ENCODE results near the gene SLC7A6. TPM values are rescaled to one million over a fixed set of nuclear protein-coding genes. Genes with fewer than 3 reads are reported as not detected.

SLC7A6 gene
- total RNA-seq, 4 donors from 2014 or later: 23.4 to 55.6 (median 37.4) TPM

DNA sequence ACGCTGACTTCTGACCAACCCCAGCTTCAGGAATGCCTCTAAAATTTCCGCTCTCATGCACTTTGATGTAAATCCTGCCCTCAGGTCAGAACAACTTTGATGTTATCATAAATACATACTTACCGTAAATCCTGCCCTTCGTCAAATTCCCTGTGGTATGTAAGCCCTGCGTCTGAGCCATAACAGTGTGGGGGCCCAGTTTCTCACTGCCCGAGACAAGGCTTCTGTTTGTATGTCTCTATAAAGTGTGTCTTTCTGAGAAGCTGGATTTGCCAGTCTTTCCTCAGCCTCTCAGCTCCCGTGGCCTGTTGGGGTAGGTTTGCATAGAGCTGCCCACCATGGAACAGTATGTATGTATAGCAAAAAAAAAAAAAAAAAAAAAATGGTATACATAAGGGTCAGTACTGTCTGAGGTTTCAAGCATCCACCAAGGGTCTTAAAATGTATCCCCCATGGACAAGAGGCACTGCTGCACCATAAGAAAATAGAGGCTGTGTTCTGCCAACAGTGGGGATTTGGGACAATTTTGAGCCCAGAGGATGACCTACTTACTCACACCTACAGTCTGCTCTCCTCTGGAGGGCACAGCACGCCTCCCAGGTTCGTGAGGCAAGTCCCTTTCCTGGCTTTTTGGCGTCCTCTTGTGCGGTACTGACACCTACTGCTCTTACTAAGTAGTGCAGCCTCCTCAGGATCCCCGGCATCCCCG, 64.0 kb downstream of the SLC7A6 start:
- TF ChIP-seq, protein P1, sequence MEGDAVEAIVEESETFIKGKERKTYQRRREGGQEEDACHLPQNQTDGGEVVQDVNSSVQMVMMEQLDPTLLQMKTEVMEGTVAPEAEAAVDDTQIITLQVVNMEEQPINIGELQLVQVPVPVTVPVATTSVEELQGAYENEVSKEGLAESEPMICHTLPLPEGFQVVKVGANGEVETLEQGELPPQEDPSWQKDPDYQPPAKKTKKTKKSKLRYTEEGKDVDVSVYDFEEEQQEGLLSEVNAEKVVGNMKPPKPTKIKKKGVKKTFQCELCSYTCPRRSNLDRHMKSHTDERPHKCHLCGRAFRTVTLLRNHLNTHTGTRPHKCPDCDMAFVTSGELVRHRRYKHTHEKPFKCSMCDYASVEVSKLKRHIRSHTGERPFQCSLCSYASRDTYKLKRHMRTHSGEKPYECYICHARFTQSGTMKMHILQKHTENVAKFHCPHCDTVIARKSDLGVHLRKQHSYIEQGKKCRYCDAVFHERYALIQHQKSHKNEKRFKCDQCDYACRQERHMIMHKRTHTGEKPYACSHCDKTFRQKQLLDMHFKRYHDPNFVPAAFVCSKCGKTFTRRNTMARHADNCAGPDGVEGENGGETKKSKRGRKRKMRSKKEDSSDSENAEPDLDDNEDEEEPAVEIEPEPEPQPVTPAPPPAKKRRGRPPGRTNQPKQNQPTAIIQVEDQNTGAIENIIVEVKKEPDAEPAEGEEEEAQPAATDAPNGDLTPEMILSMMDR (IDR thresholded peaks at IDR 0.05): peak in 1 of 3 donors; percentile 88
- TF ChIP-seq POLR2A (IDR thresholded peaks at IDR 0.05): no peak
- WGBS, 2 donors: 26 to 28% methylated on average over 13 of the region's 13 CpGs
- H3K4me3 ChIP-seq (ENCODE audit: low read depth, poor library complexity, severe bottlenecking): no peak overlapping the region
- intact Hi-C loops (cut with DNase I; ENCODE audit: low total_unique reads): loop anchor here (5.0 kb wide), 2 partner anchors 66 to 81 kb away; partner anchors contain the start of genes PLA2G15 and SLC7A6
- peak; percentile 81 to 92 for DNase-seq (ENCODE audit: low spot score in 2 of 2)

DNA sequence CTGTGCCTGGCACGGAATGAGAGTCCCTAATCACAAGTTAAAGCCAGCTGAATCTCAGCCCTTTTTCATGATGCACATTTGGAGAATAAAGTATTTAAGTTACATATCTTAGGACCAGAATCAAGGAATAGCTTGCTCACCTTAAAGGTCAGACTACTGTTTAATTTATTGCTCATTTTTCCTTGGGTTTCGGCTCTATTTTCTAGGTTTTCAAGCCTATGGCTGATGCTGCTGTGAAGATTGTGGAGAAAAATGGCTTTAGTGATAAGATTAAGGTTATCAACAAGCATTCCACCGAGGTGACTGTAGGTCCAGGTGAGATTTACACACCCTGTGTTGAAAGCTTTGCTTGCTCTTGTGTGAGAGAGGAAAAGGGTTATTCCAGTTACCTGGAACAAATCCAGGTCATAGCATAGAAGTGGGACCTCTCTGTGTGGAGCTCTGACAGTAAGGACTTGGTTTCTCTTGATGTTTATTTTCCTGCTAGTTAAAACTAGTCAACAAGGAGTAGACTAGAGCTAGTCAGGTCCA, 64.6 kb downstream of the SLC7A6 start:
- no peak for DNase-seq (ENCODE audit: low spot score in 2 of 2)
- intact Hi-C loops (cut with DNase I; ENCODE audit: low total_unique reads): loop anchor here (5.0 kb wide), 2 partner anchors 67 to 82 kb away; partner anchors contain the start of genes PLA2G15 and SLC7A6
- WGBS, 2 donors: 36 to 44% methylated on average over 3 of the region's 3 CpGs
- no peak overlapping the region for H3K4me3 ChIP-seq (ENCODE audit: low read depth, poor library complexity, severe bottlenecking)
- TF ChIP-seq, protein P1 (IDR thresholded peaks at IDR 0.05): no peak
- TF ChIP-seq POLR2A (IDR thresholded peaks at IDR 0.05): no peak

DNA sequence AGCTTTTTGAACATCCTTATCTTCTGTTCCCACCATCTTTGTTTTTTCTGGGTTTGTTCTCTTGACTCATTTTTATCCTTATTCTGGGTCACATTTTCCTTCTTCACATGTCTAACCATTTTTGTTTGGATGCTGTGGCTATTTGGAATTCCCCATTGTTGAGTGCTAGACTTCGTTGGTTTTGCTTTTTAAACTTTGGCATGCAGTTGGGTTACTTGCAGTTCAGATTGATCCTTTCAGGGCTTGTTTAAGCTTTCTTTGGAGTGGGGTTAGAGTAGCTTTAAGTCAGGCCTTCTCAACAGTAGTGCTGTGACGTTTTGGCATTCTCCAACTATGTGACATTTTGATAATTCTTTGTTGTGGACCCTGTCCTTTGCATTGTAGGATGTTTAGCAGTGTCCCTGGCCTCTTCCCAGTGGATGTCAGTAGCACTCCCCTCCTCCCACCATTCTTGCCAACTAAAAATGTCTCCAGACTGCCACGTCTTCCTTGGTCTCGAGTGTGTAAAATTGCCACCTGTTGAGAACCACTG, 67.6 kb downstream of the SLC7A6 start:
- no peak for TF ChIP-seq POLR2A (IDR thresholded peaks at IDR 0.05)
- TF ChIP-seq, protein P1 (IDR thresholded peaks at IDR 0.05): no peak
- WGBS, 2 donors: 47 to 61% methylated on average over 4 of the region's 4 CpGs
- intact Hi-C loops (cut with DNase I; ENCODE audit: low total_unique reads): no loop called here
- no peak for DNase-seq (ENCODE audit: low spot score in 2 of 2)
- no peak overlapping the region for H3K4me3 ChIP-seq (ENCODE audit: low read depth, poor library complexity, severe bottlenecking)

DNA sequence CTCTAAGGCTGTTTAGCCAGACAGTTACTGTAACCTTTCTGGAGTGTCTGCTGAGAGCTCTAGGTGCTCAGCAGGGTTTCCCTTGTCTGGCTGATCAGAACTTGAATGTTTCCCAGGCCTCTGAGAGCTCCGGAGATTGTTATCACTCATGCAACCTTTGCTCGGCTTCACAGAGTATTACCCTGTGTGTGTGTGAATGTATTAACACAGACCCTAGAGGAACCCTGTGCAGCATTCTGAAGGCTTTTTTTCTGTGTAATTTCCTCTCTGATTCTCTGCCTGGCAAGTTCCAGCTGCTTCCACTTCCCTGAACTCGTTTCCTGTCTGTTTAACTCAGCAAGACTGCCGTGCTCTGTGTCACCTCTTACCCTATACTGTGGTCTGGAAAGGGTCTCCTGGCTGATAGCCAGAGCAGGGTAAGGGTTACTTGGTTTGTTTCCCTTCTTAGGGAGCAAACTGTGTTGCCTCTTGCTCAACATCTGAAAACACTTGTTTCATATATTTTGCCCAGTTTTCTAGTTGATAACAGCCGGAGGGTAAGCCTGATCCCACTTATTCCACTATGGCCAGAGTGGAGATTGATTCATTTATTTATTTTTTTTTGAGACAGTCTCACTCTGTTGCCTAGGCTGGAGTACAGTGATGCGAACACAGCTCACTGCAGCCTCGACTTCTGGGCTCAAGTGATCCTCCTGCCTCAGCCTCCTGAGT, 68.2 kb downstream of the SLC7A6 start:
- 69 to 79% methylated on average over 7 of the region's 7 CpGs for WGBS, 2 donors
- no peak overlapping the region for H3K4me3 ChIP-seq (ENCODE audit: low read depth, poor library complexity, severe bottlenecking)
- intact Hi-C loops (cut with DNase I; ENCODE audit: low total_unique reads): no loop called here
- TF ChIP-seq, protein P1 (IDR thresholded peaks at IDR 0.05): no peak
- no peak for TF ChIP-seq POLR2A (IDR thresholded peaks at IDR 0.05)
- DNase-seq (ENCODE audit: low spot score in 2 of 2): peak in 1 of 2 donors; percentile 36

DNA sequence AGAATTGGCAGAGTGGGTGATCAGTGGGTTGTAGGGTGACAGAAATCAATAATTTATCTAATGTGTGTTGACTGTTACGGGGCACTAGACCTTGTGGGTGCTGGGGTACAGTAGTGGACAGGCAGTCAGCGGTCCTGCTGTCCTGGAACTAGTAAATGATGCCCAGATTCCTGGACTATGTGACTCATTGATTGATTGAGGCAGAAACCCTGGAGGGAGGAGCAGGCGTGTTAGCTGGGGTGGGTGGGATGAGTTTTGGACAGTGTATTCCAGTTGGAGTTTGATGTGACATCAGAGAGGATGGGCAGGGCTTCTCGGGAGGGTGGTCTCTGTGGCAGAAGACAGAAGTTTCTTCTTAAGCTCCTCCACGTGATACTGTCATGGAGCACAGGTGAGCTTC, 70.8 kb downstream of the SLC7A6 start:
- DNase-seq (ENCODE audit: low spot score in 2 of 2): no peak
- intact Hi-C loops (cut with DNase I; ENCODE audit: low total_unique reads): no loop called here
- 83% methylated on average over 5 of the region's 5 CpGs for WGBS, 2 donors
- TF ChIP-seq, protein P1 (IDR thresholded peaks at IDR 0.05): no peak
- no peak for TF ChIP-seq POLR2A (IDR thresholded peaks at IDR 0.05)
- no peak overlapping the region for H3K4me3 ChIP-seq (ENCODE audit: low read depth, poor library complexity, severe bottlenecking)
